ENCODE results near the gene PDXK.

Gene PDXK

DNA sequence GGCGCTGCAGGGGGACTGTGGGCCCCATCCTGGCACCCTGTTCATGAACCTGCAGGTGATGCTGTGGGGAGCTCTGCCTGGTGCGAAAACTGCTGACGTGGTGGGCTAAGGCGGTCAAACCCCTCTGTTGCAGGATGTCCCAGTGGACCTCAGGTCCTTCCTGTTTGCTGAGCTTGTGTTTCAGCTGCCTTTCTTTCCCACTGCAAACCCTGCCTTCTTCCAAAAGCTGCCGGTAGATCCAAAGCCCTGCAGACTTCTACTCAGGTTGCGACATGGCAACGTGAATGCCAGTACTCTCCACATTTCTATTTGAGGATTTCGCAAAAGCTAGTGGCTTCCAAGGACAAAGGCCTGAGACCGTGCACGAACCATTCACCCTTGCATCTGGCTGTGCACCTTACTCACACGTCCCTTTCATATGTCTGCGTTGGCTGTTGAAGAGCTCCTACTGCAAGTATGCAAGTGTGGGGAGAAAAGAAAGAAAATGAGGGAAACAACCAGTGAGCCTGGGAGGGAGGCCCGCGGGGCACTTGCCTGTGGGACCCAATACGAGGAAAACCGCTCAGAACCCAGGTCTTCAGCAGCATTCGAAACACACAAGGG is 64.3 kb downstream of the PDXK start:
- DNase-seq = no peak

DNA sequence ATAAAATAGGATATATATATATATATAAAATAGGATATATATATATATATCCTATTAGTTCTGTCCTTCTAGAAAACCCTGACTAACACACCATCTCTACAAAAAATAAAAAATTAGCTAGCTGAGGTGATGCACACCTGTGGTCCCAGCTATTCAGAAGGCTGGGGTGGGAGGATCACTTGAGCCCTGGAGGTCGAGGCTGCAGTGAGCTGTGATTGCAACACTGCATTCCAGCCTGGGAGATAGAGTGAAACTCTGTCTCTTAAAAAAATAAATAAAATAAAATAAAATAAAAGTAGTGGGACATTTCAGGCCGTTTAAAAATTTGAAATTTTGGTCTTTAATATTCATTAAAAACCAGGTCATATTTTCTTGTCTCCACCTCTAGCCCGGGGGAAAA is 66.2 kb downstream of the PDXK start:
- DNase-seq = no peak

DNA sequence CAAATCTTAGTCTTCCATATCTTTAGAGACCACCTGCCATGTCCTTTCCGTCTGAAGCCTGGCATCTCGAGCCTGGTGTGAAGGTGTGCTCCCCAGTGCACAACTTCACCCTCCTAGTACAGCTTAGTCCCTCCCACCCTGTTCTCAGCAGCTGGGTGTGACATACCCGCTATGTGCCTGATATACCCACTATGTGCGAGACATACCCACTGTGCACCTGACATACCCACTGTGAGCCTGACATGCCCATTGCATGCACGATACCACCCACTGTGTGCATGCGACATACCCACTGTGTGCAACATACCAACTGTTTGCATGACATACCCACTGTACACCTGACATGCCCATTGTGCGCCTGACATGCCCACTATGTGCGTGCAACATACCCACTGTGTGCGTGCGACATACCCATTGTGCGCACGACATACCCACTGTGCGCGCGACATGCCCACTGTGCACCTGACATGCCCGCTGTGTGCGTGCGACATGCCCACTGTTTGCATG is 67.4 kb downstream of the PDXK start:
- no peak for DNase-seq

DNA sequence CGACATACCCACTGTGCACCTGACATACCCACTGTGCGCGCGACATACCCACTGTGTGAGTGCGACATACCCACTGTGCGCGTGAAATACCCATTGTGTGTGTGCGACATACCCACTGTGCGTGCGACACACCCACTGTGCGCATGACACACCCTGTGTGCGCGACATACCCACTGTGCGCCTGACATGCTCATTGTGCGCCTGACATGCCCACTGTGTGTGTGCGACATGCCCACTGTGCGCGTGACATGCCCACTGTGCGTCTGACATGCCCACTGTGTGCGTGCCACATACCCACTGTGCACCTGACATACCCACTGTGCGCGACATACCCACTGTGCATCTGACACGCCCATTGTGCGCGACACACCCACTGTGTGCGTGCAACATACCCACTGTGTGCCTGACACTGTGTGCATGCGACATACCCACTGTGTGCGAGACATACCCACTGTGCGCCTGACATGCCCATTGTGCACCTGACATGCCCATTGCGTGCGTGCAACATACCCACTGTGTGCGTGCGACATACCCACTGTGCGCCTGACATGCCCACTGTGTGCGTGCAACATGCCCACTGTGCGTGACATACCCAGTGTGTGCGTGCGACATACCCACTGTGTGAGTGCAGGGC is 68.0 kb downstream of the PDXK start:
- no peak for DNase-seq

DNA sequence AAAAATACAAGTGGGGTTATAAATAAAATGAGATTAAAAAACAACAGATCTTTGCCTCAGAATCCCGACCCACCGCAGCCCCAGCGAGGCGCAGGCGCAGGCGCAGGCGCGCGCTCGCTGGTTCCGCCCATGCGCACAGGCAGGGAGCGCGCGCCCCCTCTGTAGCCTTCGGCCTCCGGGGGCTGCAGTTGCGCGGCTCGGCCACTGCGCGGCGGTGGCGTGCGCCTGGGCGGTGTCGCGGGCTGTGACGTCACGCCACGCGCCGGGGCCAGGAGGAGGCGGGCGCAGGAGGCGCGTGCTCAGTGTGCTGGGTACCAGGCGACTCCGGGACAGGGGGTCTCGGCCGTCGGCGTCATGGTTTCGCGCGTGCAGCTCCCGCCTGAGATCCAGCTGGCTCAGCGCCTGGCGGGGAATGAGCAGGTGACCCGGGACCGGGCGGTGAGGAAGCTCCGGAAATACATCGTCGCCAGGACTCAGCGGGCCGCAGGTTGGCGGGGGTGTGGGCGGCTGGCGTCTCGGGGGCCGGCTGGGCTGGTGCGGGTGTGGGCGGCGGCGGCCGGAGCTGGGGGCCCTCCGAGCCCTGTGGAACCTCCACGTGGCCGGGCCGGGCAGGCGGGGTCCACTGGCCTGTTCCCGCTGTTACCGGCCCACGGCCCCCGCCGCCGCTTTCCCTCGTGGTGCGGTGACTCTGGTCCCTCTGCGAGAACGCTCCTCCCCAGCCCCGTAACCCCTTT is 70.5 kb downstream of the PDXK start, which contains the start of gene RRP1:
Gene RRP1 (plus strand): TSS at position 302 of the 734 bp plus-strand sequence. CDS start 53 bp downstream, at position 355.
- DNase-seq = peak; percentile 64

DNA sequence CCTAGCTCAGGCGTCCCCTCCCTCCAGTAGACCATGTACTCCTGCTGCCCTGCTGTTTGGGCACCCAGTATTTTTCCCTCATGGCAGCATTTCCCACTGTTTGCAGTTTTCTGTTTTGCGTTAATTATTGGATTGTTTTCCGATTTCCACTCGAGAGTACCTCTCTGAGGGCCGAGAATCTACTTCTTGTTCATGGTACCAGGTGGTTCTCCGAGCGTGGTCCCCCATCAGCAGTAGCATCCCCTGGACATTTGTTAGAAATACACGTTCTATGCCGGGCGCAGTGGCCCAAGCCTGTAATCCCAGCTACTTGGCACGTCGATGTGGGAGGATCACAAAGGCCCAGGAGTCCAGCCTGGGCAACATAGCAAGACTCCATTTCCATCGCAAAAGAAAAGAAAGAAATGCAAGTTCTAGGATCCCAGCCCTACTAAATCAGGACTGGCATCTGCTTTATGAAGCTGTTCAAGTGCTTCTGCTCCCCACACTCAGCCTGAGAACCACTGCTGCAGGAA is 71.1 kb downstream of the PDXK start:
- DNase-seq = no peak

DNA sequence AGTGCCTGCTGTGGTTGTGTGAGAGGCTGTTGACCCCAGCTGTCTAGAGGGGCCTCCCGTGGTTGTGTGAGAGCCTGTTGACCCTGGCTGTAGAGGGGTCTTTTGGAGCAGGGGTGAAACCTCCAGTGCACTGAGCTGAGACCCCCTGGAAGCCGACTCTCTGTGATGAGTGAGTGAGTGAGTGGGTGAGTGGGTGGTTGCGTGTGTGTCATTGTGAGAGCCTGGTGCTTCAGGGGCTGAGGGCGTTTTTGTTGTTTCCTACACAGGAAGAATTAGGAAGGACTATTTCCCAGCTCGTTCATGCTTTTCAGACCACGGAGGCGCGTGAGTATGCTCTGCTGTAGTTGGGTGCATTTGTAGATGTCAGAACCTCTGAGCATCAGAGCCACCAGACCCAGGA is 73.5 kb downstream of the PDXK start:
- no peak for DNase-seq

DNA sequence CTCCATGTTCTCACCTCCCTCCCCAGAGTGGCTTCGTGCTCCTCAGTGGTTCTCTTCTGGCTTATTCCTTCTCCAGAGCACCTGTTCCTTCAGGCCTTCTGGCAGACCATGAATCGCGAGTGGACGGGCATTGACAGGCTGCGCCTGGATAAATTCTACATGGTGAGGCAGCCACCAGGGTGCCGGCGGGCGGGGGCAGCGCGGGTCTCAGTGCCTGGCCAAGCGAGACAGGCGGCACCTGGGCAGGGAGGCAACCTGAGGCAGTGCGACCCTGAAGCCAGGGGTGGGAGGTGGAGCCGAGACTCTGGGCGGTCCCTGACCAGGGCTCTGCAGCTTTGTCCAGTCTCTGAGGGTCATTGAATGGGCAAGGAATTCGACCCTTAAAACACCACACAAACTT is 74.3 kb downstream of the PDXK start:
- DNase-seq = no peak

DNA sequence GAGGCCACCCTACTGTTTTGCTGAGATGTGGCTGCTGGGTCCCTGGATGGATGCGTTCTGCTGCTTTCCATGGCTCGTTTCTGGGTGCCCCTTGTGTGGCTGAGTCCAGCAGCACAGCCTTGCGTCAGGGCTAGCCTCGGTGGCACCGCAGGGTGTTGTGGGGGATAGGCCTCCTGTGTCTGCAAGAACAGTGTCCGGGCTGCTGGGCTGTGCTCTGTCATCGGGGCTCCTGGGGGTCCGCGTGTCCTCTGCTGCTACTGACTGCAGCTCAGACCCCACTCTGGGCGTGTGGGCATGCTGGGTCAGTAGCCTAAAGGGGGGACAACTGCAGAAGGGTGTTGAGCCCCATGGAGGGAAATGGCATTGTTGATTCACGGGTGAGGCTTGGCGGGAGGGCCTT is 75.4 kb downstream of the PDXK start:
- no peak for DNase-seq

DNA sequence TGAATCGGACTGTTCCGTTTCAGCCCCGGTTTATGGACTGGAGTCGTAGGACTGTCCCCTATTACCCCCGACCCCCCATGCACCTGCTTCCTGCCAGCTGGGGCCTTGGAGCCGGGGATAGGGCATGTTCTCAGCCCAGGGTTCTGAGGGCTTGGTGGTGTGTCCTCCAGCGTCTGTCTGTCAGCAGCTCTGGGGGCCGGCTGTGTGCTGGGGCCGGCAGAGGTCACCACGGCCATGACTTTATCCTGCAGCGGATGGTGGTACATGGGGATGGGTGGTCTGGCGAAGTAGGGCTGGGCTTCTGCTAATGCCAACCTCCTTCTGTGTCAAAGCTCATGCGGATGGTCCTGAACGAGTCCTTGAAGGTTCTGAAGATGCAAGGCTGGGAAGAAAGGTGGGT is 75.9 kb downstream of the PDXK start:
- DNase-seq = no peak

DNA sequence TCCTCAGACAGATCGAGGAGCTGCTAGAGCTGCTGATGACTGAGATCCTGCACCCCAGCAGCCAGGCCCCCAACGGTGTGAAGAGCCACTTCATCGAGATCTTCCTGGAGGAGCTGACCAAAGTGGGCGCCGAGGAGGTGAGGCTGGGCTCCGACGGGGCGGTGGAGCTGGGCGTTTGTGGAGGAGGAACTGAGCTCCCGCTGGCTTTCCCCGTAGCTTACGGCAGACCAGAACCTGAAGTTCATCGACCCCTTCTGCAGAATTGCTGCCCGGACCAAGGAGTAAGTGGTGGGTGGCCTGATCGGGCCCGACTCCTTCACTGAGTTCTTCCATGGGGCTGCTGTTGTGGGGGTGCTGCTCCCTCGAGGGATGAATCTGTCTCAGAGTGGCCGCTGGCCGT is 78.5 kb downstream of the PDXK start:
- DNase-seq = no peak

DNA sequence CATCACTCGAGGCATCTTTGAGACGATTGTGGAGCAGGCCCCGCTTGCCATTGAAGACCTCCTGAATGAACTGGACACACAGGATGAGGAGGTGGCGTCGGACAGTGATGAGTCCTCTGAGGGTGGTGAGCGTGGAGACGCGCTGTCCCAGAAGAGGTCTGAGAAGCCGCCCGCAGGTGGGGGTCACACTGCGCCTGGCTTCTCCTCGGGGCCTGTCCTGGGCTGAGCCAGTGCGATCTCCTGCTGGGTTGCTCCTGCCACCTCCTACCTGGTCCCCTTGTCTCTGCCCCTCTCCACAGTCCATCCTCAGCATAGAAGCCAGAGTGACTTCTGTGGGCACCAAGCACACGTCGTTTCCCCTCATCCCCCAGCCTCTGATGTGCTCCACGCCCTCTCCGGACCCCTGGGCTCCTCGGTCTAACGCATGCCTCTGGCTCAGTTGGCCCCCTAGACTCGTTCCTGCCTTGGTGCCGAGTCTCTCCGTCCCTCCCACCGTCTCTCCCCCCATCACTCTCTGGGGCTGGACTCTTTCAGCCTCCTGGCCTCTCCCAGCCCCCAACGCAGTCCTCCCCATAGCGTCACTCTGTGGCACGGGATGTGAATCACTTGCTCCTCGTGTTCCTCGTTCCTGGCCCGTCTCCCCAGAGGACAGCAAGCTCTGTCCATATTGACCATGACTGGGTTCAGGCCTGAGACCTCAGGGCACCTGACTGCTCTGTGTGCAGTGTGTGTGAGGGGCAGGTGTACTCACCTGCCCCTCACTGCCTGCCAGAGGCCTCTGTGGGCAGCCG is 79.2 kb downstream of the PDXK start:
- no peak for DNase-seq

DNA sequence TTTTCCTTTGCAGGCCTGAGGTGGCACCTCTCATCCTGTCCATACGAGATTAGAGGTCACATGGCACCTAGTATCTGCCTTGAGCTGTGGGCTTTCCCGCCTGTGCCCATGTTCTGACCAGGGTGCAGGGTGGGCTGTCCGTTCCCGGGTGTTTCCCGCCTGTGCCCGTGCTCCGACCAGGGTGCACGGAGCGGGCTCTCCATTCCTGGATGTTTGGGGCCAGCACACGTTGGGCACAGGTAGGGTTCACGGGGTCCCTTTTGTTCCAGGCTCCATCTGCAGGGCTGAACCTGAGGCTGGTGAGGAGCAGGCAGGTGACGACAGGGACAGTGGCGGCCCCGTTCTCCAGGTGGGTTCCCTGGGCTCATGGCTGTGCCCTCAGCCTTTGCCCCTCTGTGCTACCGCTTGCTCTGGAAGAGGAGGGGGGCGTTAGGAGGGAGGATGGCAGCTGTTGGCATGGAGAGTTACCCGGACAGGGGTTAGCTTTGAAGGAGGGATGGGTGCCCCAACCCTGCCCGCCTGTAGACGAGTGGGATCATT is 80.4 kb downstream of the PDXK start:
- no peak for DNase-seq

DNA sequence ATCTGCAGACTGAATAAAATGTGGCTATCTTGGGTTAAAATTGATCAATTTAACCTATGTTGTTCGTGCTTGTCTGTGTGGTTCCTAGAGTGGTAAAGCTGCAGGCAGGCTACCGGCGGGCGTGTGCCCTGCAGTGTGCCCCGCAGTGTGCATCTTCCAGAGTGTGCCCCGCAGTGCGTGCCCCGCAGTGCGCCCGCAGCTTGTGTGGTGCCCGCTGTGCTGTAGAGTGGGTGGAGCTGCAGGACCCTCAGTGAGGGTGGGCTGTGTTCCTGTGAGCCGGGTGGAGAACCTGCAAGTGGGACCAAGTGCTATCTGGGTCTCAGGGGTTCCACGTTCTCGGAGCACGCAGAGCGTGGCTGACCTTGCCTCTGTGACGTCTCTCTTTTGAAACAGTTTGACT is 81.2 kb downstream of the PDXK start:
- no peak for DNase-seq

DNA sequence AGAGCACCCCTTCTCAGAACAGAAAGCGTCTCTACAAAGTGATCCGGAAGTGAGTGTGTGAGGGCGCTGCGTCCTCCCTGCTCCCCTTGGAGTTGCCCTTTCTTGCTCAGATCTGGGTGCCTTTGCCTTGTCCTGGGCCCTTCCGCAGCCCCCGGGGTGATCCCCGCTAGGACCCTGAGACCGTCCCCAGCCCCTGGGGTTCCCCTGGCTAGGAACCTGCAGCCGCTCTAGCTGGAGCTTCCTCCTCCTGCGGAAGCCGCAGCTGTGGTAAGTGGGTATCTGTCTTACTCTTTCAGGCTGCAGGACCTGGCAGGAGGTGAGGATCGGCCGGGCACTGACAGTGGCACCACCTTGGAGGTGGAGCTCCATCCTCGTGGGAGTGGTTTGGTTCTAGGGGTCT is 81.6 kb downstream of the PDXK start:
- no peak for DNase-seq

DNA sequence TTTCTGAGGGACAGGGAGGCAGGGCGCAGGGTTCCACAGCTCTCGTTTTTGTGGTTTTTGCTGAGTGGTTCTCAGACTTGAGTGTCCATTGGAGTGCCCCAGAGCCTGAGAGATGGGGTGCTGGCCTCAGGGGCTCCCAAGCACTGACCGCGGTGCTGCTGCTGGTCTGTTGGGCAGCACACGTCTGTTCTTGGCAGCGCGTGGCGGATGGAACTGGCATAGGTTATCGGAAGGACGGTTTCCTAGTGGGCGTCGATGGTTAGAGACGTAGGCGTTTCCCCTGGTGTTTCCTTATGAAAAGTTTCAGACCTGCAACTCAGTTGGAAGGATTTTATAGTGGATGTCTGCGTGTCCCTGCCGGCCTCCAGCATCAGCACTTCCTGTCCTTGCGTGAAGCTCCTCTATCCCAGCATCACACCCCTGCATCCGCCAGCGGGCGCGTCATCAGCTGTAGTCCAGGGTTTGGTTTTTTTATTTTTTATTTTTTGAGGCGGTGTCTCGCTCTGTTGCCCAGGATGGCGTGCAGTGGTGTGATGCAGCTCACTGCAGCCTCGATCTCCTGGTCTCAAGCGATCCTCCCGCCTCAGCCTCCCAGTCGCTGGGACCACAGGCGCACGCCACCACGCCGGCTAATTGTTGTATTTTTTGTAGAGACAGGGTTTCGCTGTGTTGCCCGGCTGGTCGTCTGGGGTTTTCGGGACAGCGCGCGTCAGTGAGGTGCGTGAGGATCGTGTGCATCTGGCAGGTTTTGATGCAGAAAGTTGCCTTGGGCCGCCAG is 82.3 kb downstream of the PDXK start:
- no peak for DNase-seq

DNA sequence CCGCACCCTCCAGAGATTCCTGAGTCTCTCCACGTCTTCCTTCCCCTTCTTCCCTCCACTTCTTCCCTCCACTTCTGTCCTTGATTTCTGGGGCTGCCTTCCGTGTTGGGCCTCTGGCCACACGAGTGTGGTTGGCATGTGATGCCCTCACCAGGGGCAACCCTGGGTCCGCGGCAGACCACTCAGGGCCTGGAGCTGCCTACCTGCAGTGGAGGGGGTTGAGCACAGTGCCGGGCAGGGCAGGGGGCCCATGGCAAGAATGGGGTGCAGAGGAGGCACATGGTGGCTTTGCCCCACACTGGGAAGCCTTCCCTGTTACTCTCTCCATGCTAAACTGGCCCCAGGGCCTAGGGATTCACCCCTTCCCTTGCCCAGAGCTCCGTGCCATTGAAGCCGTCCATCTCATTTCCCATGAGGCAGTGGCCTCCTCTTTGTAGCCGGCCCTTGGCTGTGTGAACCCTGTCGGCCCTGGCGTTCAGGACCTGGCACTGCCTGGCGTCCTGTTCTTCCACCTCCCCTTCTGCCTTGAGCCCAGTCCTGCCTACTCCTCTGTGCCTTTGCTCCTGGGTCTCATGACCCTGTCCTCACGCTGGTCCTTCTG is 83.9 kb downstream of the PDXK start:
- DNase-seq = no peak

DNA sequence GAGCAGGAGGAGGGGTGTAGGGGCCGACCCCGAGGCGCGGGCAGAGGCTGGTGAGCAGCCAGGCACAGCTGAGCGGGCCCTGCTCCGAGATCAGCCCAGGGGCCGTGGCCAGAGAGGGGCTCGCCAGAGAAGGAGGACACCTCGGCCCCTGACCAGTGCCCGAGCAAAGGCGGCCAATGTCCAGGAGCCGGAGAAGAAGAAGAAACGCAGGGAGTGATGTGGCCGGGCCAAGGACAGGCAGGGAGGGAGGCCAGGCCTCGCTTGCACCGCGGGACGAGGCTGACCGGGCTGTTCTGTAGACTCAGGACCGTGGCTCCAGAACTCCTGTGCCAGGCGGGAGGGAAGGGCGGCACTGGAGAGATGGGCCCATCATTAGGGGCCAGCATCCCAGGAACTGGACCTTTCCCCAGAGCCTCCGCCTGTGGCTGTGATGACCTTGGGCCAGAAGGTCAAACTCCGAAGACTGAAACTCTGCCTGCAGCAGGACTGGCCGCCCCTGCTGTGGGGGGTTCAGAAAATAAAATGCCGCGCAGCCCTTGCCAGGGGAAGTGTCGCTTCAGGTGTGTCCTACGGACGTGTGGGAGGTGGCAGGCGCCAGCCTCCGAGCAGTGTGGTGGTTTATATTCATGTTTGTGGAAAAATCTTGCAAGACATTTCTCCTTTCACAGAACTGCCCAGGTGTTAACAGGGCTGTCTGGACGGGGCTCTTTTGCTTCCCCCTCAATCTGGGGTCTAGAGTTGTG is 84.8 kb downstream of the PDXK start:
- no peak for DNase-seq

DNA sequence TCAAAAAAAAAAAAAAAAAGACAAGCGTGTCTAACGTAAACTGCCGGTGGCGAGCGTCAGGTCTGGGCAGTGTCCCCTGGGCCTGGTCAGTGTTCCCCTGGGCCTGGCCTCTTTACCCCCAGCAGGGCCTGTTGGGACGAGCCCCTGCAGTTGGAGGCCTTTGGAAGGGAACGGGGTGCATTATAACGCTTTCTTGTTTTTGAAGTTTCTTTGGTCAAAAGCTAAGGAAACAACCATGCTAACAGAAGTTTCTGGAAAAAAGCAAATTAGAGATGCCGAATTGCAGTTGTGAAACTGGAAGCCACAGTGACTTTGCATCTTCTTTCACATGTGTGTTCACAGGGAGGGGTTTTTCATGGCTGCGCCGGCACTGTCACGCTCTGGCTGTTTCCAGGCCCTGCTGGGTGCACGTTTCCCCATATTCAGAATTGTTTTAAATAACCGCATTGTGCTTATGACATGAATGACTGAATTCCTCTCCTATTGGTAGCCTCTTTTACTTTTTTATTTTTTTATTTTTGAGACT is 86.4 kb downstream of the PDXK start:
- no peak for DNase-seq

DNA sequence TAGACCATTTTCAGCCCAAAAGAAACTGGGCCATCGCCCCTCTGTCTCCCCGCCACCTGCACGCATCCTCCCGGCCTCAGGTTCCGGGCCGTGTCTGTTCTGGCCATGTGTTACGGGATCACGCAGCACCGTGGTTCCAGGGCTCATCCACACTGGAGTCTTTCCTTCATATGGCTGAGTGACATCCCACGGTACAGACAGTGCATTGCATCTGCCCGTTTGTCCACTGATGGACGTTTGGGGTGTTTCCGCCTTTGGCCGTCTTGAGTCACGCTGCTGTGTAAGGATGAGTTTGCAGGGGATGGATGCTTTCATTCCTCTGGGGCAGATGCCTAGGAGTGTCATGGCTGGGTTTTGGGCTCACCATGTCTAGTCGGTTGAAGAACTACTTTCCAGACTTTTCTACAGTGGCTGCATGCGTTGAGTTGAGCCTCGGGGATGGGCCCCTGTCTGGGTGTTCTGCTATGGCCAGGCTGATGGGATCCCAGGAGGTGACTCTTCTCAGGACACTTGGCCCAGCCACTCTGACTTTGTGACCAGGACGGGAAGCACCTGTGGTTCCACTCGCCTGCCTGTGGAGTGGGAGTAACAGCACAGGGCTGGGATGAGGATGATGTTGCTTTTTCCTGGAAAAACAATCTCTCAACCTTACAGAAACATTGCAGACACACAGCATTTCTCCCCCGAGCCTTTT is 87.2 kb downstream of the PDXK start:
- DNase-seq = no peak

Measured in NCI-H1417 treated with DMSO at 0.1 percent for 48 hours (cell line).